Fibroblast of lung (primary cell): ENCODE results near the gene OGFOD3. TPM values are rescaled to one million over a fixed set of nuclear protein-coding genes. Genes with fewer than 3 reads are reported as not detected.

Experiments
- DNase-seq, 2 donors: peaks; one replicate each; pipeline versions ENCODE4 v3.0.0 to v3.0.0-alpha.2; 2010; ENCODE audit warnings: low read depth in 2 of 2
- H2AFZ ChIP-seq: 2 replicates; pipeline ENCODE4 v1.5.1; 2012; ENCODE audit warnings: low read length, control low read depth, inconsistent platforms
- H3K27ac ChIP-seq: 2 replicates; pipeline ENCODE4 v1.5.1; 2011; ENCODE audit warnings: low read length, control low read depth; ENCODE audit not compliant: insufficient read depth
- H3K27me3 ChIP-seq: 2 replicates; pipeline ENCODE4 v1.5.1; 2011; ENCODE audit warnings: mild to moderate bottlenecking, low read length; ENCODE audit not compliant: control insufficient read depth, insufficient read depth
- H3K36me3 ChIP-seq: 2 replicates; pipeline ENCODE4 v1.5.1; 2011; ENCODE audit warnings: low read length; ENCODE audit not compliant: control insufficient read depth, insufficient read depth
- H3K4me1 ChIP-seq: 2 replicates; pipeline ENCODE4 v1.5.1; 2011; ENCODE audit warnings: low read length; ENCODE audit not compliant: control insufficient read depth, insufficient read depth; ENCODE audit errors: extremely low read depth
- H3K4me2 ChIP-seq: 2 replicates; pipeline ENCODE4 v1.5.1; 2011; ENCODE audit warnings: low read length, control low read depth; ENCODE audit not compliant: insufficient read depth; ENCODE audit errors: extremely low read depth
- H3K4me3 ChIP-seq, 4 experiments: fragments of 200-600 bp in 1 of 4; sonication (generic) in 1 of 4; replicated peaks in 1 of 4; 2 replicates each; pipeline ENCODE4 v1.5.1; 2011 to 2016; ENCODE audit warnings: low read length in 4 of 4, low read depth in 3 of 4, mild to moderate bottlenecking in 3 of 4, control low read depth in 2 of 4, inconsistent platforms in 1 of 4, mixed read lengths in 1 of 4; ENCODE audit not compliant: insufficient read depth in 1 of 4; ENCODE audit errors: control extremely low read depth in 1 of 4
- H3K79me2 ChIP-seq: 2 replicates; pipeline ENCODE4 v1.5.1; 2012; ENCODE audit warnings: mild to moderate bottlenecking, low read length, inconsistent platforms; ENCODE audit not compliant: control insufficient read depth, insufficient read depth
- H3K9ac ChIP-seq: 2 replicates; pipeline ENCODE4 v1.5.1; 2011; ENCODE audit warnings: mild to moderate bottlenecking, low read length, control low read depth; ENCODE audit not compliant: insufficient read depth
- H3K9me3 ChIP-seq: 2 replicates; pipeline ENCODE4 v1.5.1; 2012; ENCODE audit warnings: low read depth, low read length; ENCODE audit not compliant: control insufficient read depth, insufficient read depth
- H4K20me1 ChIP-seq: 2 replicates; pipeline ENCODE4 v1.5.1; 2011; ENCODE audit warnings: low read length; ENCODE audit not compliant: control insufficient read depth, insufficient read depth; ENCODE audit errors: extremely low read depth
- CTCF ChIP-seq, 2 donors: IDR thresholded peaks in 1 of 2; conservative IDR thresholded peaks in 1 of 2; 1 replicate in 1 of 2; 2 replicates in 1 of 2; pipeline ENCODE4 v1.5.1; 2011 to 2012; ENCODE audit warnings: low read length in 2 of 2, control low read depth in 1 of 2, inconsistent platforms in 1 of 2, low read depth in 1 of 2, mild to moderate bottlenecking in 1 of 2
- EZH2 ChIP-seq: IDR thresholded peaks from 2 replicates; pipeline ENCODE4 v1.5.1; 2012; ENCODE audit warnings: low read length, control low read depth, mild to moderate bottlenecking; ENCODE audit errors: missing control alignments
- polyA plus RNA-seq, 2 donors: library from polyadenylated mRNA; depleted of rRNA in 1 of 2; stranded (reverse) in 1 of 2; unstranded in 1 of 2; fragments of >200 nt; gene quantifications; 2 replicates each; pipeline ENCODE4 v1.2.1, GENCODE V29; 2011 to 2012; ENCODE audit warnings: missing spikeins in 1 of 2
- total RNA-seq: library from RNA; depleted of rRNA; stranded (reverse); fragments of >200 nt; gene quantifications from 2 replicates; pipeline ENCODE4 v1.2.1, GENCODE V29; 2014

OGFOD3 gene
- total and polyA plus RNA-seq, 2 donors (not counting 1 experiment from before 2014, with no cell fraction given) = 25.6 to 27.1 TPM

GRCh38 chr17:82444284-82444893 lies 26.0 kb upstream of the OGFOD3 start:
- Histone ChIP-seq H3K27ac (no peak overlapping the region), H3K9me3 (no peaks in the 10 kb centered on the region), H3K79me2 (peaks cover 4% of the 10 kb centered on the region), H3K9ac (no peak overlapping the region), H3K36me3 (peaks cover 25% of the 10 kb centered on the region), H4K20me1 (no peaks in the 10 kb centered on the region), H3K4me3 (no peak overlapping the region), H3K4me2 (no peak overlapping the region), H2AFZ (no peak overlapping the region), H3K4me1 (no peaks in the 10 kb centered on the region), H3K27me3 (no peaks in the 10 kb centered on the region)
- no peak for DNase-seq
- TF ChIP-seq EZH2 (no peak), CTCF (conservative IDR thresholded peaks at IDR 0.05 in 1 of 2, IDR thresholded peaks at IDR 0.05 in 1 of 2; ENCODE audit: low read depth in 1 of 2, low read length in 2 of 2) (no peak)

- H3K4me3 ChIP-seq = no peak overlapping the region
- TF ChIP-seq EZH2 (no peak), CTCF (conservative IDR thresholded peaks at IDR 0.05 in 1 of 2, IDR thresholded peaks at IDR 0.05 in 1 of 2; ENCODE audit: low read depth in 1 of 2, low read length in 2 of 2) (no peak)
- no peak overlapping the region for H2AFZ ChIP-seq
- no peaks in the 10 kb centered on the region for H3K79me2 ChIP-seq
- no peaks in the 10 kb centered on the region for H3K9me3 ChIP-seq
- no peak overlapping the region for H3K4me2 ChIP-seq
- H3K4me1 ChIP-seq = no peaks in the 10 kb centered on the region
- peaks cover 25% of the 10 kb centered on the region for H3K36me3 ChIP-seq
- H3K27me3 ChIP-seq = no peaks in the 10 kb centered on the region
- H4K20me1 ChIP-seq = no peaks in the 10 kb centered on the region
- no peak overlapping the region for H3K9ac ChIP-seq
- no peak overlapping the region for H3K27ac ChIP-seq
- no peak for DNase-seq
Observed at GRCh38 chr17:82443465-82444283, 25.3 kb upstream of the OGFOD3 start.

GRCh38 chr17:82442643-82443464 lies 24.5 kb upstream of the OGFOD3 start:
- H3K79me2 ChIP-seq = no peaks in the 10 kb centered on the region
- H3K27ac ChIP-seq = no peak overlapping the region
- no peak overlapping the region for H3K9ac ChIP-seq
- H3K27me3 ChIP-seq = no peaks in the 10 kb centered on the region
- no peaks in the 10 kb centered on the region for H3K9me3 ChIP-seq
- no peaks in the 10 kb centered on the region for H4K20me1 ChIP-seq
- TF ChIP-seq EZH2 (no peak), CTCF (conservative IDR thresholded peaks at IDR 0.05 in 1 of 2, IDR thresholded peaks at IDR 0.05 in 1 of 2; ENCODE audit: low read depth in 1 of 2, low read length in 2 of 2) (no peak)
- no peak overlapping the region for H2AFZ ChIP-seq
- no peak overlapping the region for H3K4me2 ChIP-seq
- no peak overlapping the region for H3K4me3 ChIP-seq
- no peaks in the 10 kb centered on the region for H3K4me1 ChIP-seq
- no peak for DNase-seq
- peaks cover 23% of the 10 kb centered on the region for H3K36me3 ChIP-seq
